Measurements from ENCODE around the gene ZP3.

- TF ChIP-seq CTCF (IDR thresholded peaks at IDR 0.05) = no peak
- TF ChIP-seq POLR2A (IDR thresholded peaks at IDR 0.05) = no peak
- no peak for TF ChIP-seq EP300 (IDR thresholded peaks at IDR 0.05)
Measured at GRCh38 chr7:76425156-76425555, 406 bp downstream of the ZP3 start.
